GM10248 (cell line): ENCODE data around the gene PFDN4.
"Not testable (repeated sequence)": the region's sequence is repeated elsewhere in the genome, so short reads cannot be mapped to it uniquely, and the experiment has no call there.

Experiments
- CTCF ChIA-PET: fragments of 300-600 bp; sonication (Branson Sonifier 250); formaldehyde crosslinking; extraction: SDS; loops from one replicate; lab custom pipeline; 2021; ENCODE audit warnings: antibody characterized with exemption; lab: Yijun Ruan, JAX
- POLR2A ChIA-PET: fragments of 350-650 bp; sonication (Branson Sonifier 250); formaldehyde crosslinking; extraction: SDS; loops from one replicate; lab custom pipeline; 2020; ENCODE audit warnings: antibody characterized with exemption; lab: Yijun Ruan, JAX
- DNase-seq: peaks from one replicate; pipeline ENCODE4 v3.0.0; 2012; ENCODE audit errors: extremely low spot score
- TF ChIP-seq, protein P1 (sequence below): IDR thresholded peaks from 2 replicates; pipeline ENCODE4 v1.5.1; 2012; ENCODE audit warnings: mild to moderate bottlenecking, low read depth; ENCODE audit errors: extremely low read depth, missing control alignments, control extremely low read depth

PFDN4 gene

DNA sequence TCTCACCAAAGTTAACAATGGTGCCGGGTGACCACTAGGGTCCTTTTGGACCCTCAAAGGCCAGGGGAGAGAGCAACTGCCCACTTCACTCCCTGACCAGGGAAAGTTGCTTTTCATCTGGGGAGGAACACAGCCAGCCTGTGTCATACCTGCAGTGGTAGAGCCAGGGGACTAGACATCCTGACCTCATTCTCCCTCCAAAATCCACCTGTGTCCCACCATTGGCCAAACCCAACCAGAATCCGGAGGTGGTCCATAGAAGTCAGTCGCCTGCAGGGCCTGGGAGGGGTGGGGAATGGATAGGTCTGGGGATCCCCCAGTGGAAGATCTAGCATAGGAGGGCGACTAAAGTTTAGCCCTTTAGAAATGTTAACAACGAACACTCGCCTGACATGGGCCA is 12.8 kb downstream of the PFDN4 start:
- DNase-seq, result no peak
- CTCF ChIA-PET, result interaction anchor here (1.5 to 4.8 kb wide), 2 partner anchors 13 to 427 kb away, joined by 6 to 26 read pairs; partner anchors contain the start of gene PFDN4
- POLR2A ChIA-PET, result interaction anchor here (0.7 kb wide), 1 partner anchor 1034 kb away, joined by 3 read pairs; no protein-coding TSS in a partner anchor

DNA sequence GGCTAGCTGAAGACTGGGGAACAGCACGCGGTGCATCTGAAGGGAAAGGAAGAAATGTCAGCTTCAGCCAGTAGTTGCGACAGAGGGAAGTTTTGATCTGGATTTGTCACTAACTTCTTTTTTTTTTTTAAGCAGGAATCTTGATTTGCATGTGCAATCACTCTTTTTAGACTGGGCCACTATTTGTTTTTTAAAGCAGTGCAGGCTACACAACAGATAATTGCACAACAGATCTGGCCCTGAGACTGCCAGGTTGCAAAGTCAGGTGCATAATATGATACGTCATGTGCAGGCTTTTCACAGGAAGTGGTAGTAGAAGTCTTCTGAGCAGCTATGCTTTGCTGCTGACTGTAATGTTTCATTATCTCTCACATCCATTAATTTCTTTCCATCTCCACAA is 13.5 kb downstream of the PFDN4 start:
- ChIA-PET CTCF (interaction anchor here (0.9 to 3.3 kb wide), 3 partner anchors 9 to 426 kb away, joined by 5 to 12 read pairs (median 5); partner anchors contain the start of gene PFDN4), POLR2A (interaction anchor here (0.7 kb wide), 1 partner anchor 1034 kb away, joined by 3 read pairs; no protein-coding TSS in a partner anchor)
- no peak for DNase-seq

More for the DNA sequence above, 12.8 kb downstream of the PFDN4 start:
- TF ChIP-seq, protein P1, sequence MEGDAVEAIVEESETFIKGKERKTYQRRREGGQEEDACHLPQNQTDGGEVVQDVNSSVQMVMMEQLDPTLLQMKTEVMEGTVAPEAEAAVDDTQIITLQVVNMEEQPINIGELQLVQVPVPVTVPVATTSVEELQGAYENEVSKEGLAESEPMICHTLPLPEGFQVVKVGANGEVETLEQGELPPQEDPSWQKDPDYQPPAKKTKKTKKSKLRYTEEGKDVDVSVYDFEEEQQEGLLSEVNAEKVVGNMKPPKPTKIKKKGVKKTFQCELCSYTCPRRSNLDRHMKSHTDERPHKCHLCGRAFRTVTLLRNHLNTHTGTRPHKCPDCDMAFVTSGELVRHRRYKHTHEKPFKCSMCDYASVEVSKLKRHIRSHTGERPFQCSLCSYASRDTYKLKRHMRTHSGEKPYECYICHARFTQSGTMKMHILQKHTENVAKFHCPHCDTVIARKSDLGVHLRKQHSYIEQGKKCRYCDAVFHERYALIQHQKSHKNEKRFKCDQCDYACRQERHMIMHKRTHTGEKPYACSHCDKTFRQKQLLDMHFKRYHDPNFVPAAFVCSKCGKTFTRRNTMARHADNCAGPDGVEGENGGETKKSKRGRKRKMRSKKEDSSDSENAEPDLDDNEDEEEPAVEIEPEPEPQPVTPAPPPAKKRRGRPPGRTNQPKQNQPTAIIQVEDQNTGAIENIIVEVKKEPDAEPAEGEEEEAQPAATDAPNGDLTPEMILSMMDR, result no peak

DNA sequence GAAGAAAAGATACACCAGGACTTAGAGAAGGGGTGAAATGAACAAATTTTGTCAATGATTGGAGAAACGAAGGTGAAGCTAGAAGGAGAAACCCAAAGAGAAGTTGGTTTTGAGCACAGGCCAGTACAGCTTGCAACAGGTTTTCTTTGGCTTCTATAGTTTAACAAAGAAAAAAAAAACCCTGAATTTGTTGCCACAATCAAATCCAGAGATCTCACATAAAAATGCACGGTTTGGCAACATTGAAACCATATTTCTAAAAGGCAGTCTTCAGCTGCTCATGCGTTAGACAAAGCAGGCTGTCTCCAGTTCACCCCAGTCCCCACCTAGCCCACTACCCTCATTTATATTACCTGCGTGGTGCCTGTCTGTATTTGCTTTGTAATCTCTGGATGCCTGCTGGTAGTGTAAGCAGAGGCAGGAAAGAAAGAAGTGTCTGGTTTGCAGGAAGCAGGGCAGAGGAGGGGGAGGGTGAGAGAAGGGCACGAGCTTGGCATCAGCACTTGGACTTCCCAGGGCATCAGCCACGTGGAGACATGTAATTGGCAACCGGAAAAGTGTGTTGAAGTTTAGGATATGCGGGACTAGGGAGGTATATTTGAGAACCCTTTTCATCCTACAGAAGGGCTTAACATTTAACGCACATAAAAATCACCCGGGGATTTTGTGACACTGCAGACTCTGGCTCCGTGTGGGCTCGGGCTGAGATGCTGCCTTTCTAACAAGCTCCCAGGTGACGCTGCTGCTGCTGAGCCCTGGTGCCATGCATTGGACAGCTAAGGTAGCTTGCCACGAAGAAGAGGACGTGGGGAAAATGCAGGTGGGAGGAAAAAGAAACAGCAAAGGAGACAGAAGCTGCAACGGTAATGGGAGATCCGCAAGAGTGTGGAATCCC is 14.4 kb downstream of the PFDN4 start:
- no peak for DNase-seq
- ChIA-PET POLR2A (no interaction called here), CTCF (interaction anchor here (0.8 to 3.3 kb wide), 7 partner anchors 8 to 426 kb away, joined by 3 to 12 read pairs (median 5); partner anchors contain the start of gene PFDN4)
- TF ChIP-seq, protein P1, result no peak

More for the DNA sequence above, 13.5 kb downstream of the PFDN4 start:
- TF ChIP-seq, protein P1, result no peak

DNA sequence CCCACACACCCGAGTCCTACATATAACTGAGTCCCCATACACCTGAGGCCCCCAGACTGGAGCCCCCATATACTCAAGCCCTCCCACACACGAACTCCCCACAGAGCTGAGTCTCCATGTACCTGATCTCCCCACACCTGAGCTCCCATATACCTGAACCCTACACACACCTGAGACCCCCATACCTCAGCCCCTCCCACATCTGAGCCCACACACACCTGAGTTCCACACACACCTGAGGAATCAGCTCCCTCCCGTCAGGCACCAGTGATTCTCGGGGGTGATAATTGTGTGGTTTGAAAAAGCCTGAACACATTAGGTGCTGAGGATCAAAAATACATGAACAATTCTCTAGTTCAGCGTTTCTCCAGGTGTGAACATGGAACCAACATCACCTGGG is 15.4 kb downstream of the PFDN4 start:
- no peak for DNase-seq
- ChIA-PET POLR2A (no interaction called here), CTCF (interaction anchor here (0.8 to 3.3 kb wide), 6 partner anchors 9 to 423 kb away, joined by 3 to 12 read pairs (median 3); partner anchors contain the start of gene PFDN4)
- TF ChIP-seq, protein P1, result no peak

DNA sequence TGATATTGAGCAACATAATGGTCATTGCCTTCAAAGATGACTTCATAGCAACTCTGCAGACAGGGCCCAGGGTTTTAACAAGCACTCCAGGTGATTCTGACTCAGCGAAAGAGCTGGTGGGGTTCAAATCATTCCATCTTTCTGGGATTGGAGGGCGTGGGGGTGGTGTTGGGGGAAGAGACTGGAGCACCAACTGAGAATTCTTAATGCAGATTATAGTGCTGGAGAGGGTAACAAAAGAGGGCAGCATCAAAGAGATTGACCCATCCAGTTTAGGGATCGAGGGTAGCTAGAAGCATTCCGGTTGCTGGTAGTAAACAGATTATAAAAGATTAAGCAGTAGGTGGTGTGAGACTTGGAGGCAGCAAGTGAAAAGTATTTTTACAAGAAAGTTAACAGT is 15.9 kb downstream of the PFDN4 start:
- no peak for DNase-seq
- CTCF ChIA-PET, result interaction anchor here (1.1 to 3.3 kb wide), 2 partner anchors 15 to 422 kb away, joined by 3 to 12 read pairs; partner anchors contain the start of gene PFDN4
- POLR2A ChIA-PET, result no interaction called here
- TF ChIP-seq, protein P1, result no peak

DNA sequence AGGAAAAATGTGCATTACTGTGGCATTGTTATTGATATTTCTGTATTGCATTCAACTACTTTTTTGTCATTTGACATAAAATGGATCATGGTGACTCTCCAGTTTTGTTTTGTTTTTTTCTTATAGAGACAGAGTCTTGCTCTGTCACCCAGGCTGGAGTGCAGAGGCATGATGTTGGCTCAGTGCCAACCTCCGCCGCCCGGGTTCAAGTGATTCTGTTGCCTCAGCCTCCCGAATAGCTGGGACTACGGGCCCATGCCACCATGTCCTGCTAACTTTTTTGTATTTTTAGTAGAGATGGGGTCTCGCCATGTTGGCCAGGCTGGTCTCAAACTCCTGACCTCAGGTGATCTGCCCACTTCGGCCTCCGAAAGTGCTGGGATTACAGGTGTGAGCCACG is 16.8 kb downstream of the PFDN4 start:
- POLR2A ChIA-PET, DNase-seq: not testable (repeated sequence)
- CTCF ChIA-PET, result interaction anchor here (1.3 to 1.6 kb wide), 2 partner anchors 10 to 16 kb away, joined by 3 read pairs; partner anchors contain the start of gene PFDN4
